K562 (cell line): ENCODE results near the gene LYRM1. TPM values are rescaled to one million over a fixed set of nuclear protein-coding genes. Genes with fewer than 3 reads are reported as not detected.

Experiments
- ATAC-seq: fragments of 200-7000 bp; cut with Tn5 transposase; 3 replicates; pipeline ENCODE4 v1.9.1; 2020; ENCODE audit warnings: moderate library complexity
- BruUV-seq: library from RNA; stranded (reverse); fragments of 400-500 nt; replicated peaks from 2 replicates; lab custom pipeline; 2021; lab: Mats Ljungman, UMichigan
- CTCF ChIA-PET: fragments of 300-600 bp; formaldehyde crosslinking; extraction: SDS; loops from one replicate; lab custom pipeline; 2021; ENCODE audit warnings: low intra/inter-chr PET ratio; lab: Yijun Ruan, JAX
- POLR2A ChIA-PET: fragments of 300-600, 350-650 bp; sonication (Branson Sonifier 250); formaldehyde crosslinking; extraction: SDS; loops from one replicate; lab custom pipeline; 2021; ENCODE audit warnings: antibody characterized with exemption, inconsistent platforms; lab: Yijun Ruan, JAX
- DNase-seq, 4 experiments: peaks; one replicate each; pipeline versions ENCODE4 v3.0.0 to v3.0.0-alpha.2; 2011 to 2018; ENCODE audit warnings: low spot score in 3 of 4, mixed read lengths in 3 of 4; ENCODE audit errors: extremely low read depth in 1 of 4
- FAIRE-seq: peaks from 2 replicates; lab custom pipeline; 2011; peaks lifted over from hg19 to GRCh38; lab: Jason Lieb, UNC
- H2AFZ ChIP-seq: 2 replicates; pipeline ENCODE4 v1.6.0; 2011; ENCODE audit warnings: low read depth, low read length, control low read depth, inconsistent platforms
- H3K27ac ChIP-seq: fragments of 200-600 bp; 3 replicates; pipeline ENCODE4 v1.8.0; 2011; ENCODE audit warnings: low read depth, mild to moderate bottlenecking, control low read depth, inconsistent platforms, low read length, moderate library complexity, mixed read lengths; ENCODE audit errors: extremely low read depth
- H3K27me3 ChIP-seq, 2 experiments: fragments of 300-600 bp in 1 of 2; 2 replicates in 1 of 2; 3 replicates in 1 of 2; pipeline versions ENCODE4 v1.6.0 to v1.8.0; 2011; ENCODE audit warnings: inconsistent platforms in 2 of 2, low read length in 2 of 2, mild to moderate bottlenecking in 1 of 2, mixed read lengths in 1 of 2, moderate library complexity in 1 of 2; ENCODE audit not compliant: control insufficient read depth in 2 of 2, insufficient read depth in 2 of 2
- H3K36me3 ChIP-seq: fragments of 300-600 bp; 3 replicates; pipeline ENCODE4 v1.8.0; 2011; ENCODE audit warnings: mild to moderate bottlenecking, low read length, inconsistent platforms; ENCODE audit not compliant: control insufficient read depth, insufficient read depth
- H3K4me1 ChIP-seq, 2 experiments: fragments of 200-600 bp in 1 of 2; replicated peaks in 1 of 2; 2 replicates in 1 of 2; 3 replicates in 1 of 2; pipeline versions ENCODE4 v1.5.1 to v1.8.0; 2011; ENCODE audit warnings: inconsistent platforms in 2 of 2, low read length in 2 of 2, mild to moderate bottlenecking in 1 of 2, mixed read lengths in 1 of 2, moderate library complexity in 1 of 2; ENCODE audit not compliant: control insufficient read depth in 2 of 2, insufficient read depth in 2 of 2
- H3K4me2 ChIP-seq: 2 replicates; pipeline ENCODE4 v1.6.1; 2011; ENCODE audit warnings: low read length, control low read depth, inconsistent platforms, mixed read lengths; ENCODE audit not compliant: insufficient read depth
- H3K4me3 ChIP-seq: fragments of 200-600 bp; sonication (generic), shearing (Covaris generic); 2 replicates; pipeline ENCODE4 v1.5.1; 2016; ENCODE audit warnings: control low read depth, inconsistent platforms
- H3K79me2 ChIP-seq: fragments of 200-600 bp; 3 replicates; pipeline ENCODE4 v1.8.0; 2011; ENCODE audit warnings: low read length, inconsistent platforms; ENCODE audit not compliant: control insufficient read depth, insufficient read depth
- H3K9ac ChIP-seq, 2 experiments: 2 replicates each; pipeline versions ENCODE4 v1.6.0 to v1.6.1; 2011; ENCODE audit warnings: low read depth in 2 of 2, low read length in 2 of 2, control low read depth in 1 of 2, inconsistent platforms in 1 of 2, mild to moderate bottlenecking in 1 of 2, mixed read lengths in 1 of 2; ENCODE audit not compliant: insufficient read depth in 1 of 2
- H3K9me1 ChIP-seq: one replicate; pipeline ENCODE4 v1.6.0; 2011; ENCODE audit warnings: inconsistent platforms, mild to moderate bottlenecking, low read length, moderate library complexity; ENCODE audit not compliant: control insufficient read depth, insufficient read depth
- H3K9me3 ChIP-seq: replicated peaks from 2 replicates; pipeline ENCODE4 v1.5.1; 2011; ENCODE audit warnings: low read depth, low read length, inconsistent platforms; ENCODE audit not compliant: control insufficient read depth, insufficient read depth
- H4K20me1 ChIP-seq: replicated peaks from 2 replicates; pipeline ENCODE4 v1.6.1; 2011; ENCODE audit warnings: low read length, inconsistent platforms, mixed read lengths; ENCODE audit not compliant: control insufficient read depth, insufficient read depth
- HLTF ChIP-seq: fragments of 450-650 bp; IDR thresholded peaks from 2 replicates; pipeline ENCODE4 v1.6.1; 2016
- KLF16 ChIP-seq: IDR thresholded peaks from 2 replicates; pipeline ENCODE4 v1.6.1; 2016; ENCODE audit warnings: antibody characterized with exemption
- SMARCB1 ChIP-seq: IDR thresholded peaks from 2 replicates; pipeline ENCODE4 v1.6.1; 2011; ENCODE audit warnings: improper control_type of control experiment, low read depth; ENCODE audit not compliant: insufficient read length
- ZNF12 ChIP-seq: sonication (generic); formaldehyde crosslinking; IDR thresholded peaks from 2 replicates; pipeline ENCODE4 v1.4.0; 2020; ENCODE audit warnings: mild to moderate bottlenecking, missing genetic modification reagents
- WGBS: fragments of 100-300 bp; shearing (Covaris generic); methylation state at CpG from one replicate; pipeline ENCODE4 v1.1.6; 2016; ENCODE audit warnings: low coverage, mixed read lengths; ENCODE audit not compliant: insufficient coverage; ENCODE audit errors: missing lambda C conversion rate; 5-methylcytosine and 5-hydroxymethylcytosine counted together
- in situ Hi-C: fragments of 300-500 bp; cut with MboI; formaldehyde crosslinking; loops from 4 replicates; pipeline ENCODE4 v1.15.0; 2018; ENCODE audit warnings: inconsistent platforms, mixed read lengths
- intact Hi-C: fragments of 100-400 bp; cut with micrococcal nuclease; formaldehyde crosslinking; loops from 2 replicates; pipeline ENCODE4 v1.14.2; 2022
- polyA plus RNA-seq, 8 experiments: library from polyadenylated mRNA; depleted of rRNA in 4 of 8; stranded (reverse) in 5 of 8; unstranded in 3 of 8; fragments of >200 nt; fragmentation: Nextera tagmentation in 2 of 8; fragmentation: Illumina TruSeq in 1 of 8; extraction: Ambion mirVana in 2 of 8; extraction: Trizol in 1 of 8; gene quantifications; 2 replicates each; pipeline versions ENCODE4 v1.2.1 to v1.2.3, GENCODE V29; 2011 to 2014; ENCODE audit warnings: inconsistent platforms in 1 of 8, missing spikeins in 1 of 8
- total RNA-seq, 7 experiments: library from RNA; depleted of rRNA in 6 of 7; stranded (reverse); fragments of >200 nt in 6 of 7; fragmentation: Illumina TruSeq in 2 of 7; extraction: Trizol in 2 of 7; gene quantifications; 2 replicates each; pipeline versions ENCODE4 v1.2.1 to v1.2.3, GENCODE V29; 2011 to 2021; ENCODE audit warnings: low replicate concordance in 1 of 7
- TF ChIP-seq, protein P1 (sequence below): sonication (generic); IDR thresholded peaks from 2 replicates; pipeline ENCODE4 v1.6.1; 2016
- TF ChIP-seq, protein P2 (sequence below): sonication (generic); formaldehyde crosslinking; IDR thresholded peaks from 2 replicates; pipeline ENCODE4 v1.8.0; 2022; ENCODE audit warnings: mild to moderate bottlenecking, missing genetic modification reagents

LYRM1 gene
- total and polyA plus RNA-seq, 9 of the 15 experiments (the other 6 are each of a cell fraction or from before 2014, with no cell fraction given) = 17.5 to 44.1 (median 32.7) TPM

DNA sequence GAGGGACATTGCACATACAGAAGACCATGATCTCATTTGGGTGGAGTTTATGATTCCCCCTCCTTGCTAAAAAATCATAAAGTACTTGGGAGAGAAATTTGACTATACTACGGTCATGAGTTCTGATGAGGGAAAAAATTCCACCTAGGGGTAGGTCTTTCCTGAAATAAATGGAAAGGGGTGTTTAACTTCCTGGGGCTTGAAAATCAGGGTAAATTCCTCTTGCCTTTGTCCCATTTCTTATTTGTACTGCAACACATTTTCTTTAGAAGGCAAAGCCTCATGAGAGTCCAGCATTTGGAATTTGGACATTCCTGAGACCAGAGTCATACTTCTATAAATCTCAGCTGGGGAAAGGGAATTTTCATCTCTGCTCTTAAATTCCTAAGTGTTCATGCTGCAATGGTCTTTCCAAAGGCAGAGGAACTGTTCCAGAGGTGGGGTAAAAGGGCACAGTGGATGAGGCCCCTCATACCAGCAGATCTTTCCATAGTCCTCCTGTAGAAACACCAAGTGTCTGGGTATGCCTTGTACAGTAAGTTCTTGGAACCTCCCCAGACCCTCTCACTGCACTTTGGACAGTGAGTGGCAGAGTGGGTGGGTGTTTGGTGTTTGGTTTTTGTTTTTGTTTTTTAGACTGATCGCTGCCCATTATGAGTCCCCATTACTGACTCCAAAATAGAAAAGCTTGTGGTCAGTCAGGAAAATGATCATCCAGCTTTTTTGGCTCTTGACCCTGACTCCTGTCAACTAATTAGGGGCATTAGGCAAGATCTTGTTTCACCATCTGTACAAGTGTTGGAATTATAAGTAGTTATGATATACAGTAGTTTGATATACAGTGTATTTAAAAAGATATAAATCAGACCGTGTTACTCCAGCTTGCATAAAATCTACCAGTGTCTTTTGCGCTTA lies 6.0 kb downstream of the LYRM1 start:
- ChIA-PET CTCF (no interaction called here), POLR2A (interaction anchor here (0.5 to 0.6 kb wide), 2 partner anchors 8 to 16 kb away, joined by 3 read pairs; no protein-coding TSS in a partner anchor)
- intact Hi-C loops = no loop called here
- Histone ChIP-seq H3K27ac (no peak overlapping the region), H4K20me1 (no peaks in the 10 kb centered on the region), H3K27me3 (no peaks in the 10 kb centered on the region), H3K79me2 (peaks cover 14% of the 10 kb centered on the region), H3K9ac (no peak overlapping the region), H3K4me3 (no peak overlapping the region), H2AFZ (no peak overlapping the region), H3K4me1 (peaks cover 18 to 40% of the 10 kb centered on the region in 2 experiments), H3K36me3 (peaks cover 3% of the 10 kb centered on the region; the same call in 1 of the 3 replicates), H3K9me3 (no peaks in the 10 kb centered on the region), H3K4me2 (no peak overlapping the region), H3K9me1 (no peaks in the 10 kb centered on the region)
- FAIRE-seq (no peak), ATAC-seq (no peak), DNase-seq (no peak)
- 74% methylated on average over 3 of the region's 4 CpGs for WGBS
- no TSS peak for BruUV-seq
- no peak for TF ChIP-seq SMARCB1
- no peak for TF ChIP-seq HLTF
- TF ChIP-seq, protein P1, sequence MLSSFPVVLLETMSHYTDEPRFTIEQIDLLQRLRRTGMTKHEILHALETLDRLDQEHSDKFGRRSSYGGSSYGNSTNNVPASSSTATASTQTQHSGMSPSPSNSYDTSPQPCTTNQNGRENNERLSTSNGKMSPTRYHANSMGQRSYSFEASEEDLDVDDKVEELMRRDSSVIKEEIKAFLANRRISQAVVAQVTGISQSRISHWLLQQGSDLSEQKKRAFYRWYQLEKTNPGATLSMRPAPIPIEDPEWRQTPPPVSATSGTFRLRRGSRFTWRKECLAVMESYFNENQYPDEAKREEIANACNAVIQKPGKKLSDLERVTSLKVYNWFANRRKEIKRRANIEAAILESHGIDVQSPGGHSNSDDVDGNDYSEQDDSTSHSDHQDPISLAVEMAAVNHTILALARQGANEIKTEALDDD = no peak
- no peak for TF ChIP-seq ZNF12
- TF ChIP-seq, protein P2, sequence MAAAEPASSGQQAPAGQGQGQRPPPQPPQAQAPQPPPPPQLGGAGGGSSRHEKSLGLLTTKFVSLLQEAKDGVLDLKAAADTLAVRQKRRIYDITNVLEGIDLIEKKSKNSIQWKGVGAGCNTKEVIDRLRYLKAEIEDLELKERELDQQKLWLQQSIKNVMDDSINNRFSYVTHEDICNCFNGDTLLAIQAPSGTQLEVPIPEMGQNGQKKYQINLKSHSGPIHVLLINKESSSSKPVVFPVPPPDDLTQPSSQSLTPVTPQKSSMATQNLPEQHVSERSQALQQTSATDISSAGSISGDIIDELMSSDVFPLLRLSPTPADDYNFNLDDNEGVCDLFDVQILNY (CRISPR knock-in tag) = no peak
- TF ChIP-seq KLF16 = no peak
- in situ Hi-C loops = no loop called here
